WTC11 (cell line): Measurements from ENCODE around the gene ZNF423. TPM values are rescaled to one million over a fixed set of nuclear protein-coding genes. Genes with fewer than 3 reads are reported as not detected.

Source experiments
- ATAC-seq: fragments of 200-7000 bp; cut with Tn5 transposase; 2 replicates; pipeline ENCODE4 v1.10.0; 2021; ENCODE audit warnings: mild to moderate bottlenecking, moderate library complexity
- CTCF ChIA-PET: fragments of 300-600 bp; sonication (Branson Sonifier 250); formaldehyde crosslinking; loops from one replicate; lab custom pipeline; 2021; ENCODE audit warnings: antibody characterized with exemption; lab: Charles Lee
- POLR2A ChIA-PET: fragments of 350-600 bp; sonication (Branson Sonifier 250); formaldehyde crosslinking; loops from one replicate; lab custom pipeline; 2021; ENCODE audit warnings: antibody characterized with exemption; lab: Charles Lee
- DNase-seq: peaks from one replicate; pipeline ENCODE4 v3.0.0; 2021; ENCODE audit warnings: low spot score
- H3K27ac Mint-ChIP-seq: 2 replicates; pipeline ENCODE4 v1.8.0; 2021; ENCODE audit warnings: mixed read lengths
- H3K27me3 Mint-ChIP-seq: 2 replicates; pipeline ENCODE4 v1.8.0; 2021; ENCODE audit warnings: low read depth, mild to moderate bottlenecking, moderate library complexity, mixed read lengths
- H3K36me3 Mint-ChIP-seq: 2 replicates; pipeline ENCODE4 v1.8.0; 2021; ENCODE audit warnings: mixed read lengths
- H3K4me1 Mint-ChIP-seq: 2 replicates; pipeline ENCODE4 v1.8.0; 2022; ENCODE audit warnings: mixed read lengths
- H3K4me3 Mint-ChIP-seq: 2 replicates; pipeline ENCODE4 v1.8.0; 2021; ENCODE audit warnings: mild to moderate bottlenecking, moderate library complexity, mixed read lengths
- H3K9me3 Mint-ChIP-seq: 2 replicates; pipeline ENCODE4 v1.8.0; 2021; ENCODE audit warnings: mixed read lengths
- CBFB ChIP-seq: sonication (generic); formaldehyde crosslinking; IDR thresholded peaks from 2 replicates; pipeline ENCODE4 v1.8.1; 2022; ENCODE audit warnings: mild to moderate bottlenecking, low read depth, missing genetic modification reagents
- ESRRA ChIP-seq: sonication (generic); formaldehyde crosslinking; IDR thresholded peaks from 2 replicates; pipeline ENCODE4 v1.8.1; 2022; ENCODE audit warnings: mild to moderate bottlenecking, missing genetic modification reagents, borderline replicate concordance
- FOXJ3 ChIP-seq: sonication (generic); formaldehyde crosslinking; IDR thresholded peaks from 2 replicates; pipeline ENCODE4 v1.9.0; 2021; ENCODE audit warnings: missing genetic modification reagents, mild to moderate bottlenecking, borderline replicate concordance
- FOXP1 ChIP-seq: sonication (generic); formaldehyde crosslinking; IDR thresholded peaks from 2 replicates; pipeline ENCODE4 v1.8.0; 2022; ENCODE audit warnings: missing genetic modification reagents, mild to moderate bottlenecking, moderate library complexity, borderline replicate concordance
- NR3C1 ChIP-seq: sonication (generic); formaldehyde crosslinking; conservative IDR thresholded peaks from 2 replicates; pipeline ENCODE4 v1.8.1; 2023; ENCODE audit warnings: low read depth, mild to moderate bottlenecking, missing genetic modification reagents
- PRRX2 ChIP-seq: fragments of 250-450 bp; sonication (Bioruptor Pico); IDR thresholded peaks from 2 replicates; pipeline ENCODE4 v1.8.0; 2021; ENCODE audit warnings: mild to moderate bottlenecking
- TEAD4 ChIP-seq: sonication (generic); formaldehyde crosslinking; IDR thresholded peaks from 2 replicates; pipeline ENCODE4 v1.8.0; 2022; ENCODE audit warnings: mild to moderate bottlenecking, missing genetic modification reagents
- TP53 ChIP-seq: sonication (generic); formaldehyde crosslinking; IDR thresholded peaks from 2 replicates; pipeline ENCODE4 v1.8.1; 2023; ENCODE audit warnings: mild to moderate bottlenecking, missing genetic modification reagents
- ZNF121 ChIP-seq: sonication (generic); formaldehyde crosslinking; IDR thresholded peaks from 2 replicates; pipeline ENCODE4 v1.8.0; 2023; ENCODE audit warnings: missing genetic modification reagents
- ZNF232 ChIP-seq: sonication (generic); formaldehyde crosslinking; IDR thresholded peaks from 2 replicates; pipeline ENCODE4 v1.8.0; 2022; ENCODE audit warnings: mild to moderate bottlenecking, missing genetic modification reagents
- ZNF396 ChIP-seq: fragments of 250-450 bp; sonication (Bioruptor Pico); IDR thresholded peaks from 2 replicates; pipeline ENCODE4 v1.8.0; 2021; ENCODE audit warnings: mild to moderate bottlenecking, moderate library complexity, borderline replicate concordance
- total RNA-seq: library from RNA; stranded (reverse); gene quantifications from 3 replicates; pipeline ENCODE4 v1.2.3, GENCODE V29; 2021
- TF ChIP-seq, protein P1 (sequence below): sonication (generic); formaldehyde crosslinking; IDR thresholded peaks from 2 replicates; pipeline ENCODE4 v1.8.0; 2022; ENCODE audit warnings: missing genetic modification reagents
- TF ChIP-seq, protein P2 (sequence below): fragments of 250-450 bp; sonication (Bioruptor Pico); conservative IDR thresholded peaks from 2 replicates; pipeline ENCODE4 v1.9.0; 2021; ENCODE audit warnings: mild to moderate bottlenecking
- TF ChIP-seq, protein P3 (sequence below): sonication (generic); formaldehyde crosslinking; IDR thresholded peaks from 2 replicates; pipeline ENCODE4 v1.8.1; 2022; ENCODE audit warnings: missing genetic modification reagents, borderline replicate concordance

ZNF423 gene
- total RNA-seq, 1 experiment from 2014 or later: 38.8 TPM

DNA sequence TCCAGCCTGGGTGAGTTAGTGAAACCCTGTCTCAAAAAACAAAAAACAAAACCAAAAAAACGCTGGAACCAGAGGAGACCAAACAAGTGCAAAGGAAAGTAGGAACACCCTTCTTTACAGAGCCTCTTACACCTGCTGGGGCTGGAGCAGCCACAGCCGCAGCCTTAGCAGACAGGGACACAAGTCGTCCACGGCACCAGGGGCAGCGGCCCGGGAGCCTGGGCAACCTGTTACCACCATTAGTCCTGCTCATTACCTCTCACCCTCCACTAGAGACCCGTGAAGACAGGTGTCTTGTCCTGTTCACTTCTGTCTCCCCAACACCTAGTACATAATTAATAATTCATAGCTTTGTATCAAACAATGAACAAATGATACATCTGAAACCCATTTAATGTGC lies 398.7 kb downstream of the ZNF423 start (continued):
- no peak for TF ChIP-seq PRRX2 (CRISPR knock-in tag)
- TF ChIP-seq FOXJ3 (CRISPR knock-in tag): no peak
- TF ChIP-seq, protein P1, sequence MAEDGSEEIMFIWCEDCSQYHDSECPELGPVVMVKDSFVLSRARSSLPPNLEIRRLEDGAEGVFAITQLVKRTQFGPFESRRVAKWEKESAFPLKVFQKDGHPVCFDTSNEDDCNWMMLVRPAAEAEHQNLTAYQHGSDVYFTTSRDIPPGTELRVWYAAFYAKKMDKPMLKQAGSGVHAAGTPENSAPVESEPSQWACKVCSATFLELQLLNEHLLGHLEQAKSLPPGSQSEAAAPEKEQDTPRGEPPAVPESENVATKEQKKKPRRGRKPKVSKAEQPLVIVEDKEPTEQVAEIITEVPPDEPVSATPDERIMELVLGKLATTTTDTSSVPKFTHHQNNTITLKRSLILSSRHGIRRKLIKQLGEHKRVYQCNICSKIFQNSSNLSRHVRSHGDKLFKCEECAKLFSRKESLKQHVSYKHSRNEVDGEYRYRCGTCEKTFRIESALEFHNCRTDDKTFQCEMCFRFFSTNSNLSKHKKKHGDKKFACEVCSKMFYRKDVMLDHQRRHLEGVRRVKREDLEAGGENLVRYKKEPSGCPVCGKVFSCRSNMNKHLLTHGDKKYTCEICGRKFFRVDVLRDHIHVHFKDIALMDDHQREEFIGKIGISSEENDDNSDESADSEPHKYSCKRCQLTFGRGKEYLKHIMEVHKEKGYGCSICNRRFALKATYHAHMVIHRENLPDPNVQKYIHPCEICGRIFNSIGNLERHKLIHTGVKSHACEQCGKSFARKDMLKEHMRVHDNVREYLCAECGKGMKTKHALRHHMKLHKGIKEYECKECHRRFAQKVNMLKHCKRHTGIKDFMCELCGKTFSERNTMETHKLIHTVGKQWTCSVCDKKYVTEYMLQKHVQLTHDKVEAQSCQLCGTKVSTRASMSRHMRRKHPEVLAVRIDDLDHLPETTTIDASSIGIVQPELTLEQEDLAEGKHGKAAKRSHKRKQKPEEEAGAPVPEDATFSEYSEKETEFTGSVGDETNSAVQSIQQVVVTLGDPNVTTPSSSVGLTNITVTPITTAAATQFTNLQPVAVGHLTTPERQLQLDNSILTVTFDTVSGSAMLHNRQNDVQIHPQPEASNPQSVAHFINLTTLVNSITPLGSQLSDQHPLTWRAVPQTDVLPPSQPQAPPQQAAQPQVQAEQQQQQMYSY (CRISPR knock-in tag): no peak
- TF ChIP-seq NR3C1 (CRISPR knock-in tag): no peak
- no peak for TF ChIP-seq FOXP1

DNA sequence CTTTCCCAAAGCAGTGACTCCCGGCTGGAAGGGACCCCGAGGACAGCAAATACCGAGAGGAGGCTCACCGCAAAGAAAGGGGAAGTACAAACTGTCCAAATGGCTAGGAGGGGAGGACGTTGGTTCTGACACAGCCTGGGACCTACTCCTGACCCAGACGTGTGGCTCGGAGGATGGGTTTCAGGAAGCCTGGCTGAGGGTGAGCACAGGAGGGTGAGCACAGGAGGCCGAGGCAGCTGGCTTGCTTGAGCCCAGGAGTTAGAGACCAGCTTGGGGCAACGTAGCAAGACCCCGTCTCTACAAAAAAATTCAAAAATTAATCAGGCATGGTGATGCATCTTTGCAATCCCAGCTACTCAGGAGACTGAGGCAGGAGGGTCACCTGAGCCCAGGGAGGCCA lies 399.1 kb downstream of the ZNF423 start:
- H3K4me3 Mint-ChIP-seq: no peak overlapping the region
- no peak for TF ChIP-seq TEAD4 (CRISPR knock-in tag)
- TF ChIP-seq ZNF121: peak; percentile 57; the same call in 1 of the 2 replicates
- TF ChIP-seq, protein P2, sequence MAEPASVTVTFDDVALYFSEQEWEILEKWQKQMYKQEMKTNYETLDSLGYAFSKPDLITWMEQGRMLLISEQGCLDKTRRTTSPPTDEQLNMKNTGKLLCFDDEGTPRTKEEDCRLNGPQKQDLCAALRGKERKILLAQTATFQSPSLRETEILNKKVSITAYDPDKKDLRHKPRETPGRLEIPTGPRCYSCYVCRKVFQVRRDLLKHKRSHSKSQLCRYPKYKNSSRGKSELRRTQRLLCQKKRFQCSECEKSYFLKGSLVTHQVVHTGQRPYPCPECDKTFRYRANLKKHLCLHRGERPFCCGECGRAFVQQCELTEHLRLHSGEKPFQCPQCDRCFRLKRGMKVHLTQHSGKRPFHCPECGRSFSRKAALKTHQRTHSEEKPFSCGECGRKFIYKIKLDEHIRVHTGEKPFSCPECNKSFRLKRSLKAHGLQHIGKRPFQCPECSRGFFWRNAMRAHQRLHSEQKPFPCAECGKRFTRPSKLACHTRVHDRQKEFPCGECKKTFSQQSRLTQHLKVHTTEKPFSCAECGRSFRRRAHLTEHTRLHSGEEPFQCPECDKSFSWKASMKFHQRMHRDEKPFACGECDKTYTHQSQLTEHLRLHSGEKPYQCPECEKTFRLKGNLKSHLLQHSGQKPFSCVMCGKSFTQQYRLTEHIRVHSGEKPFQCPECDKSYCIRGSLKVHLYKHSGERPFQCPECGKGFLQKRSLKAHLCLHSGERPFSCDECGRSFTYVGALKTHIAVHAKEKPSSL: no peak
- H3K27ac Mint-ChIP-seq: no peak overlapping the region
- DNase-seq (no peak), ATAC-seq (no peak)
- peaks cover 10% of the 10 kb centered on the region for H3K9me3 Mint-ChIP-seq
- ChIA-PET CTCF (interaction anchor here (2.3 kb wide), 1 partner anchor 8 kb away, joined by 9 read pairs; no protein-coding TSS in a partner anchor), POLR2A (no interaction called here)
- H3K4me1 Mint-ChIP-seq: peaks cover 19% of the 10 kb centered on the region
- no peaks in the 10 kb centered on the region; the same call in 1 of the 2 replicates for H3K27me3 Mint-ChIP-seq
- H3K36me3 Mint-ChIP-seq: no peaks in the 10 kb centered on the region

DNA sequence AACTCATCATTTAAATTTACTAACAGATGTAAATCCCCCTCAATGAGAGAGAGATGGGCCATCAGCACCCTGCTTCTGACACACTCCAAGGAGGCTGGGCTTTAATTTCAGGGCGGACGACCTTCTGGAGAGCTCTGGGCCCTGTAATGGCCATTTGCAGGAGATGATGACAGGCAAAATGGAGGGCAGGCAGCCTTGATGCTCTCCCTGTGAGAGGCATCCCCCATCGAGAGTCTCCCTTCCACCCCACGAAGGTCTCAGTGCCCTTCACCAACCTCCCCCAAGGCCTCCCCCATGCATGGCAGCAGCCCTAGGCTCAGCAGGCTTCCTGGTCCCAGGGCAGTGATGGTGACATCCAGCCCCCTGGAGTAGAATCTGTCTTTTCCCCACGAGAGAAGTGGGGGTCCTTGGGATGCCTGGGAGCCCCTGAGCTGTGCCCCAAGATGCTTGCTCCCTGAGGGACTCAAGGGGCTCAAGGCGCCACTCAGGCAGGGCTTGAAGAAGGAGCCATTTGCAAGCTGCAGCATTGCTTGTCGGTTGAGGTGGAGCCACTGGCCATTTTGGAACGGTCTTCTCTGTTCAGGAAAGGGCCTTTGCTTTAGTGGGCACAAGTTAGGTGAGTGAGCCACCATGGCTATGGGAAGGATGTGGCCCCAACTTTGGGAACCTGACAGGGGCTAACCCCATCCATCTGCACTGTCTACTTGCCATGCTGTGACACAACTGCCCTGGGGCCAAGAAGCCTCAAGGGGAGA lies 399.7 kb downstream of the ZNF423 start:
- no peaks in the 10 kb centered on the region for H3K36me3 Mint-ChIP-seq
- TF ChIP-seq, protein P3, sequence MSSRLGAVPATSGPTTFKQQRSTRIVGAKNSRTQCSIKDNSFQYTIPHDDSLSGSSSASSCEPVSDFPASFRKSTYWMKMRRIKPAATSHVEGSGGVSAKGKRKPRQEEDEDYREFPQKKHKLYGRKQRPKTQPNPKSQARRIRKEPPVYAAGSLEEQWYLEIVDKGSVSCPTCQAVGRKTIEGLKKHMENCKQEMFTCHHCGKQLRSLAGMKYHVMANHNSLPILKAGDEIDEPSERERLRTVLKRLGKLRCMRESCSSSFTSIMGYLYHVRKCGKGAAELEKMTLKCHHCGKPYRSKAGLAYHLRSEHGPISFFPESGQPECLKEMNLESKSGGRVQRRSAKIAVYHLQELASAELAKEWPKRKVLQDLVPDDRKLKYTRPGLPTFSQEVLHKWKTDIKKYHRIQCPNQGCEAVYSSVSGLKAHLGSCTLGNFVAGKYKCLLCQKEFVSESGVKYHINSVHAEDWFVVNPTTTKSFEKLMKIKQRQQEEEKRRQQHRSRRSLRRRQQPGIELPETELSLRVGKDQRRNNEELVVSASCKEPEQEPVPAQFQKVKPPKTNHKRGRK (CRISPR knock-in tag): no peak
- TF ChIP-seq ZNF232 (no peak), ZNF396 (CRISPR knock-in tag) (no peak), TP53 (no peak), ESRRA (CRISPR knock-in tag) (no peak), CBFB (CRISPR knock-in tag) (no peak)
- TF ChIP-seq, all 79 proteins: peak for 0
- Mint-ChIP-seq H3K4me1 (peaks cover 20% of the 10 kb centered on the region), H3K27me3 (peaks cover 3% of the 10 kb centered on the region; the same call in 1 of the 2 replicates), H3K4me3 (no peak overlapping the region), H3K27ac (no peak overlapping the region), H3K9me3 (peaks cover 10% of the 10 kb centered on the region)
- DNase-seq: no peak
- CTCF ChIA-PET: interaction anchor here (1.9 to 2.3 kb wide), 2 partner anchors 9 to 137 kb away, joined by 6 to 9 read pairs; no protein-coding TSS in a partner anchor
- POLR2A ChIA-PET: no interaction called here
- ATAC-seq: no peak
